Erythroblast (primary cell): ENCODE data around the gene ZYX.

Experiments used
- GATA1 ChIP-seq: IDR thresholded peaks from 2 replicates; pipeline ENCODE4 v1.6.1; 2011; ENCODE audit warnings: low read depth, mild to moderate bottlenecking, control low read depth, low read length, moderate library complexity
- POLR2A ChIP-seq: IDR thresholded peaks from 2 replicates; pipeline ENCODE4 v1.6.1; 2011; ENCODE audit warnings: mild to moderate bottlenecking, low read length

DNA sequence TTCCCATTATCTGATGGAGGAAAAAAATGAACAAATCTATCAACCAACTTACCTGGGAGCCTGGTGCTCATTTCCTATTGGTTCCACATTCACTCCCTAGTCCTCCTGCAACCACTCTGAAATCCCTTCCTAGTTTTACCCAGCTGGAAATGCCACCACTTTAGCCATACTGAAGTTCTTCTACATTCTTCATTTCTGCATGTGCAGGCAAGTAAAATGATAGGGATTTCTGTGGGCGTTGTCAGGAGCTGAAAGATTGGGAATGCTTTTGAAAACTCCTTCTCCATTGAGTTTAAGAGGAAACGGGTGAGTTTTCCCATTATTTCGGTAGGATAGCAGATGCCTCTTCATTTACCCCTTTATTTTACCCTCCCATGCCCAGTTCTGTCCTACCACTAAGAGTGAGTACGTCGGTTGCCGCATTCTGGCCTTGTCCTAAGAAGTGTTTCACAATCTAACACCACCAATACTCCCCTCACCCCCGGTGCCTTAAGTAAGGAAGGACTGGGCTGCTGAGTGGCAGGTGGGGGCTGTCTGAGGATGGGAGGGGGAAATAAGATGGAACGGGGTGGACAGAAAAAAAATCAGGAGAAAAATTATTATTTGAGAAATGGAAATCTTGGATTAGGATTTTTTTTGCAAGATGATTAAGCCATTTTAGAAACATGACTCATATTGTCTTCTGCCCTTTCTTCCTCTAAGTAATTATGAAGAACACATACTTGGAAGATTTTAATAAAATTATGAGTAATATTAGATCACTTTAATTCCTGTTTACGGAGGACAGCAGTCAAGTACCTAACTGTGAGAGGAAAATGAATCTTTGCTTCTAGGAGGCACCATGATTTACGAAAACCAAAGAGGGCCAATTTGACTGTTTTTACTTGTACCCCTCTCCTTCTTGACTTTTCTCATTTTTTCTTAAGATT, 48.9 kb downstream of the ZYX start:
- TF ChIP-seq POLR2A (no peak), GATA1 (no peak)
